GM23338 (cell line): ENCODE data around the gene METTL24. TPM values are rescaled to one million over a fixed set of nuclear protein-coding genes. Genes with fewer than 3 reads are reported as not detected.

Source experiments
- ATAC-seq: fragments of 200-7000 bp; cut with Tn5 transposase; 3 replicates; pipeline ENCODE4 v1.9.1; 2020
- DNase-seq: peaks from one replicate; pipeline ENCODE4 v3.0.0-alpha.2; 2015; ENCODE audit warnings: low spot score
- H2AFZ ChIP-seq: fragments of 200-600 bp; sonication (generic); 2 replicates; pipeline ENCODE4 v1.8.0; 2016; ENCODE audit warnings: antibody characterized with exemption, mild to moderate bottlenecking, moderate library complexity
- H3F3A ChIP-seq: fragments of 200-600 bp; sonication (generic); replicated peaks from 2 replicates; pipeline ENCODE4 v1.8.0; 2017; ENCODE audit warnings: antibody characterized with exemption, mixed run types, low read depth
- H3K27ac ChIP-seq: fragments of 200-600 bp; sonication (generic); 2 replicates; pipeline ENCODE4 v1.6.1; 2016; ENCODE audit warnings: low read depth
- H3K27me3 ChIP-seq: fragments of 200-600 bp; sonication (generic); 2 replicates; pipeline ENCODE4 v1.8.0; 2016; ENCODE audit warnings: mild to moderate bottlenecking, mixed run types, moderate library complexity; ENCODE audit not compliant: insufficient read depth
- H3K36me3 ChIP-seq: fragments of 200-600 bp; sonication (generic); 2 replicates; pipeline ENCODE4 v1.8.0; 2016; ENCODE audit warnings: mild to moderate bottlenecking; ENCODE audit not compliant: insufficient read depth
- H3K4me1 ChIP-seq: fragments of 200-600 bp; sonication (generic); 2 replicates; pipeline ENCODE4 v1.8.0; 2016; ENCODE audit warnings: mild to moderate bottlenecking, moderate library complexity; ENCODE audit not compliant: insufficient read depth
- H3K4me2 ChIP-seq: fragments of 200-600 bp; sonication (generic); 2 replicates; pipeline ENCODE4 v1.7.1; 2017; ENCODE audit warnings: mixed run types
- H3K4me3 ChIP-seq: fragments of 200-600 bp; sonication (generic); 2 replicates; pipeline ENCODE4 v1.6.1; 2016; ENCODE audit warnings: mixed run types
- H3K79me2 ChIP-seq: fragments of 200-600 bp; sonication (generic); replicated peaks from 2 replicates; pipeline ENCODE4 v1.8.0; 2017; ENCODE audit warnings: mild to moderate bottlenecking; ENCODE audit not compliant: insufficient read depth
- H3K9me2 ChIP-seq: fragments of 200-600 bp; sonication (generic); 2 replicates; pipeline ENCODE4 v1.8.0; 2017; ENCODE audit not compliant: insufficient read depth
- H4K20me1 ChIP-seq: fragments of 200-600 bp; sonication (generic); replicated peaks from 2 replicates; pipeline ENCODE4 v1.8.0; 2017; ENCODE audit warnings: mild to moderate bottlenecking; ENCODE audit not compliant: insufficient read depth
- H3K27ac Mint-ChIP-seq: 2 replicates; pipeline ENCODE4 v1.8.0; 2020; ENCODE audit warnings: inconsistent platforms, mild to moderate bottlenecking, moderate library complexity, mixed read lengths
- H3K27me3 Mint-ChIP-seq: 3 replicates; pipeline ENCODE4 v1.8.0; 2022; ENCODE audit warnings: low read depth, mild to moderate bottlenecking, moderate library complexity, mixed read lengths, inconsistent platforms; ENCODE audit not compliant: insufficient read depth, poor library complexity
- H3K36me3 Mint-ChIP-seq: 3 replicates; pipeline ENCODE4 v1.8.0; 2021; ENCODE audit warnings: low read depth, mild to moderate bottlenecking, inconsistent platforms, moderate library complexity, mixed read lengths
- H3K4me1 Mint-ChIP-seq: 3 replicates; pipeline ENCODE4 v1.8.0; 2020; ENCODE audit warnings: mild to moderate bottlenecking, inconsistent platforms, mixed read lengths
- H3K4me3 Mint-ChIP-seq: 3 replicates; pipeline ENCODE4 v1.8.0; 2021; ENCODE audit warnings: moderate library complexity, mild to moderate bottlenecking, inconsistent platforms, mixed read lengths
- H3K9me3 Mint-ChIP-seq: 3 replicates; pipeline ENCODE4 v1.8.0; 2020; ENCODE audit warnings: moderate library complexity, mild to moderate bottlenecking, inconsistent platforms, mixed read lengths
- CREB1 ChIP-seq: fragments of 250-450 bp; sonication (Bioruptor Pico); IDR thresholded peaks from 2 replicates; pipeline ENCODE4 v1.5.0; 2020; ENCODE audit warnings: low read depth, mild to moderate bottlenecking, moderate library complexity
- CTCF ChIP-seq, 2 experiments: fragments of 200-600 bp in 1 of 2; sonication (generic) in 1 of 2; conservative IDR thresholded peaks; 2 replicates each; pipeline versions ENCODE4 v1.5.1 to v1.6.1; 2016 to 2017; ENCODE audit warnings: antibody characterized with exemption in 2 of 2, low read depth in 2 of 2, mild to moderate bottlenecking in 2 of 2, moderate library complexity in 1 of 2
- EZH2phosphoT487 ChIP-seq: fragments of 200-600 bp; sonication (generic); IDR thresholded peaks from one replicate; pipeline ENCODE4 v1.8.1; 2018; ENCODE audit warnings: antibody characterized with exemption; ENCODE audit not compliant: unreplicated experiment
- NANOG ChIP-seq: IDR thresholded peaks from 2 replicates; pipeline ENCODE4 v1.6.1; 2016; ENCODE audit warnings: antibody characterized with exemption, borderline replicate concordance
- POLR2AphosphoS5 ChIP-seq: IDR thresholded peaks from 2 replicates; pipeline ENCODE4 v1.6.1; 2016; ENCODE audit warnings: antibody characterized with exemption, low read depth
- STAT1 ChIP-seq: IDR thresholded peaks from one replicate; pipeline ENCODE4 v1.6.1; 2016; ENCODE audit warnings: antibody characterized with exemption; ENCODE audit not compliant: unreplicated experiment
- ZNF331 ChIP-seq: fragments of 250-450 bp; sonication (Bioruptor Pico); IDR thresholded peaks from 2 replicates; pipeline ENCODE4 v1.5.0; 2020; ENCODE audit warnings: low read depth, mild to moderate bottlenecking, moderate library complexity
- polyA plus RNA-seq: library from polyadenylated mRNA; unstranded; fragments of >200 nt; fragmentation: Nextera tagmentation; extraction: Ambion mirVana; gene quantifications from 2 replicates; pipeline ENCODE4 v1.2.1, GENCODE V29; 2016
- total RNA-seq: library from RNA; depleted of rRNA; stranded (reverse); fragments of >200 nt; shearing (Covaris generic); gene quantifications from 2 replicates; pipeline ENCODE4 v1.2.3, GENCODE V29; 2014
- TF ChIP-seq, protein P1 (sequence below): IDR thresholded peaks from one replicate; pipeline ENCODE4 v1.6.1; 2018; ENCODE audit warnings: antibody characterized with exemption; ENCODE audit not compliant: unreplicated experiment
- TF ChIP-seq, protein P2 (sequence below): IDR thresholded peaks from 2 replicates; pipeline ENCODE4 v1.6.1; 2016; ENCODE audit warnings: antibody characterized with exemption

METTL24 gene
- total and polyA plus RNA-seq, 2 experiments from 2014 or later = 0.35 TPM; not detected in 1

DNA sequence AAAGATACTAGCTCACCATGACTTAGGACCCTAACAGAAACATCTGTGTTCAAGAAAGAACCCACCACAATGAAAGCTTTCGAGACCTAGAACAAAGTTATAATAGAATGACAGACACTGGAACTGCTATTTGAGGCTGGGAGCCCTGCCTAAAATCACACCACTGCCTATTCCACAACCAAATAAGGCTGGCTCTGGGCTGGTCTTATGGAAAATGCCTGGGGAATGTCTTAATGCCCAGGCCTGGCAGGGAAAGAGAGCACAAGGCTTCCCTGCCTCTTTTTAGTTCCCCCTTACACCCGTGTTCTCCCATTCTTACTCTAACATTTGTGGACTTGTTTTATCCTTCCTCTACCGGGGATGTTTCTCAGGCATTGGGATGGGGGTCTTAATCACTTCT lies 5.6 kb upstream of the METTL24 start:
- Histone ChIP-seq H3K79me2 (no peaks in the 10 kb centered on the region), H3K27me3 (peaks cover 19% of the 10 kb centered on the region), H2AFZ (no peak overlapping the region), H4K20me1 (no peaks in the 10 kb centered on the region), H3K4me2 (no peak overlapping the region), H3K4me1 (peaks cover 16% of the 10 kb centered on the region), H3F3A (no peaks in the 10 kb centered on the region), H3K9me2 (no peaks in the 10 kb centered on the region), H3K27ac (no peak overlapping the region), H3K36me3 (no peaks in the 10 kb centered on the region), H3K4me3 (no peak overlapping the region)
- no peaks in the 10 kb centered on the region for H3K9me3 Mint-ChIP-seq
- DNase-seq = no peak
- peaks cover 10% of the 10 kb centered on the region for H3K27me3 Mint-ChIP-seq
- no peaks in the 10 kb centered on the region for H3K36me3 Mint-ChIP-seq
- no peak overlapping the region for H3K27ac Mint-ChIP-seq
- no peak for TF ChIP-seq CREB1
- TF ChIP-seq, protein P1, sequence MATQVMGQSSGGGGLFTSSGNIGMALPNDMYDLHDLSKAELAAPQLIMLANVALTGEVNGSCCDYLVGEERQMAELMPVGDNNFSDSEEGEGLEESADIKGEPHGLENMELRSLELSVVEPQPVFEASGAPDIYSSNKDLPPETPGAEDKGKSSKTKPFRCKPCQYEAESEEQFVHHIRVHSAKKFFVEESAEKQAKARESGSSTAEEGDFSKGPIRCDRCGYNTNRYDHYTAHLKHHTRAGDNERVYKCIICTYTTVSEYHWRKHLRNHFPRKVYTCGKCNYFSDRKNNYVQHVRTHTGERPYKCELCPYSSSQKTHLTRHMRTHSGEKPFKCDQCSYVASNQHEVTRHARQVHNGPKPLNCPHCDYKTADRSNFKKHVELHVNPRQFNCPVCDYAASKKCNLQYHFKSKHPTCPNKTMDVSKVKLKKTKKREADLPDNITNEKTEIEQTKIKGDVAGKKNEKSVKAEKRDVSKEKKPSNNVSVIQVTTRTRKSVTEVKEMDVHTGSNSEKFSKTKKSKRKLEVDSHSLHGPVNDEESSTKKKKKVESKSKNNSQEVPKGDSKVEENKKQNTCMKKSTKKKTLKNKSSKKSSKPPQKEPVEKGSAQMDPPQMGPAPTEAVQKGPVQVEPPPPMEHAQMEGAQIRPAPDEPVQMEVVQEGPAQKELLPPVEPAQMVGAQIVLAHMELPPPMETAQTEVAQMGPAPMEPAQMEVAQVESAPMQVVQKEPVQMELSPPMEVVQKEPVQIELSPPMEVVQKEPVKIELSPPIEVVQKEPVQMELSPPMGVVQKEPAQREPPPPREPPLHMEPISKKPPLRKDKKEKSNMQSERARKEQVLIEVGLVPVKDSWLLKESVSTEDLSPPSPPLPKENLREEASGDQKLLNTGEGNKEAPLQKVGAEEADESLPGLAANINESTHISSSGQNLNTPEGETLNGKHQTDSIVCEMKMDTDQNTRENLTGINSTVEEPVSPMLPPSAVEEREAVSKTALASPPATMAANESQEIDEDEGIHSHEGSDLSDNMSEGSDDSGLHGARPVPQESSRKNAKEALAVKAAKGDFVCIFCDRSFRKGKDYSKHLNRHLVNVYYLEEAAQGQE = no peak
- no peak for TF ChIP-seq EZH2phosphoT487
- no peak for TF ChIP-seq POLR2AphosphoS5
- TF ChIP-seq, protein P2, sequence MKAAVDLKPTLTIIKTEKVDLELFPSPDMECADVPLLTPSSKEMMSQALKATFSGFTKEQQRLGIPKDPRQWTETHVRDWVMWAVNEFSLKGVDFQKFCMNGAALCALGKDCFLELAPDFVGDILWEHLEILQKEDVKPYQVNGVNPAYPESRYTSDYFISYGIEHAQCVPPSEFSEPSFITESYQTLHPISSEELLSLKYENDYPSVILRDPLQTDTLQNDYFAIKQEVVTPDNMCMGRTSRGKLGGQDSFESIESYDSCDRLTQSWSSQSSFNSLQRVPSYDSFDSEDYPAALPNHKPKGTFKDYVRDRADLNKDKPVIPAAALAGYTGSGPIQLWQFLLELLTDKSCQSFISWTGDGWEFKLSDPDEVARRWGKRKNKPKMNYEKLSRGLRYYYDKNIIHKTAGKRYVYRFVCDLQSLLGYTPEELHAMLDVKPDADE = no peak
- TF ChIP-seq STAT1 = no peak
- ATAC-seq = no peak
- no peak overlapping the region for H3K4me3 Mint-ChIP-seq
- H3K4me1 Mint-ChIP-seq = peaks cover 24% of the 10 kb centered on the region; the same call in 2 of the 3 replicates

DNA sequence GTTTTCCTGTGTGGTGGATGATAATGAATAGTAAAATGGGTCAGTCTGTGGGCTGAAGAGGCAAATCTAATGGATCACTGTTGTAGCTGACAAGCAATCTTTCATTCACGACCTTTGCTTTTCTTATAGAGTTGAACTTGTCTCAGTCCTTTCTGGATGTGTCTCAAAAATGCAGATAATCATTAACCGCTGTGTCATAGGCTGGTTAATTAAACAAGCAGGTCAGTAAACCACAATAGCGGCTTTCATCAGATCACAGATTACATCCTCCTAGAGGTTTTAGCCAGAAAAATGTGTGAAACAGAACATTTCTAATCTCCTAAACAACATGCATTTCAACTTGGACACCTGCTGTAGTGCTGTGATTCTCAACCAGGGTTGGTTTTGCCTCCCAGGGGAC lies 2.5 kb upstream of the METTL24 start:
- Histone ChIP-seq H3K79me2 (no peaks in the 10 kb centered on the region), H3K27ac (no peak overlapping the region), H3K4me3 (no peak overlapping the region), H3K9me2 (no peaks in the 10 kb centered on the region), H4K20me1 (no peaks in the 10 kb centered on the region), H3K36me3 (no peaks in the 10 kb centered on the region), H3K4me2 (no peak overlapping the region), H3K27me3 (peaks cover 45% of the 10 kb centered on the region), H3K4me1 (peaks cover 28% of the 10 kb centered on the region), H3F3A (no peaks in the 10 kb centered on the region), H2AFZ (no peak overlapping the region)
- Mint-ChIP-seq H3K4me3 (no peak overlapping the region), H3K4me1 (peaks cover 29% of the 10 kb centered on the region), H3K9me3 (no peaks in the 10 kb centered on the region), H3K27me3 (peaks cover 33% of the 10 kb centered on the region), H3K36me3 (no peaks in the 10 kb centered on the region; the same call in 2 of the 3 replicates), H3K27ac (no peak overlapping the region)
- TF ChIP-seq, protein P1 = no peak
- TF ChIP-seq CTCF (conservative IDR thresholded peaks at IDR 0.05; ENCODE audit: low read depth in 2 of 2) (no peak), STAT1 (no peak), ZNF331 (CRISPR knock-in tag) (no peak), EZH2phosphoT487 (no peak), POLR2AphosphoS5 (no peak), CREB1 (no peak), NANOG (no peak)
- ATAC-seq (no peak), DNase-seq (no peak)
